A549 (cell line): Measurements from ENCODE around the gene REPS2. TPM values are rescaled to one million over a fixed set of nuclear protein-coding genes. Genes with fewer than 3 reads are reported as not detected.

ENCODE experiments used
- ATAC-seq, 2 experiments: fragments of 200-7000 bp in 1 of 2; fragments of >200 bp in 1 of 2; cut with Nextera tagmentation in 1 of 2; cut with Tn5 transposase in 1 of 2; 3 replicates each; pipeline versions ENCODE4 v1.8.0 to v1.9.1; 2018 to 2020; ENCODE audit warnings: mild to moderate bottlenecking in 1 of 2, moderate library complexity in 1 of 2
- CTCF ChIA-PET: fragments of 300-600 bp; sonication (Branson Sonifier 250); formaldehyde crosslinking; extraction: SDS; loops from one replicate; lab custom pipeline; 2021; ENCODE audit warnings: antibody characterized with exemption, inconsistent platforms; lab: Yijun Ruan, JAX
- POLR2A ChIA-PET: fragments of 350-600 bp; formaldehyde crosslinking; extraction: SDS; loops from one replicate; lab custom pipeline; 2021; ENCODE audit warnings: antibody characterized with exemption, inconsistent platforms; lab: Yijun Ruan, JAX
- DNase-seq, 2 experiments: peaks; one replicate each; pipeline versions ENCODE4 v3.0.0 to v3.0.0-alpha.2; 2011 to 2016; ENCODE audit warnings: low read depth in 1 of 2, low spot score in 1 of 2
- FAIRE-seq: peaks from 2 replicates; lab custom pipeline; 2011; peaks lifted over from hg19 to GRCh38; lab: Jason Lieb, UNC
- H3K27ac ChIP-seq, 2 experiments: fragments of >200 bp; sonication (Bioruptor Twin); formaldehyde crosslinking; 3 replicates each; pipeline ENCODE4 v1.5.1; 2016 to 2017
- H3K4me1 ChIP-seq: fragments of >200 bp; sonication (Bioruptor Twin); formaldehyde crosslinking; 3 replicates; pipeline ENCODE4 v1.6.1; 2016
- H3K4me2 ChIP-seq: fragments of >200 bp; sonication (Bioruptor Twin); formaldehyde crosslinking; 3 replicates; pipeline ENCODE4 v1.6.1; 2016
- H3K4me3 ChIP-seq: fragments of >200 bp; sonication (Bioruptor Twin); formaldehyde crosslinking; 3 replicates; pipeline ENCODE4 v1.5.1; 2016
- H3K9me3 ChIP-seq: fragments of >200 bp; sonication (Bioruptor Twin); formaldehyde crosslinking; 3 replicates; pipeline ENCODE4 v1.6.1; 2016
- BHLHE40 ChIP-seq: IDR thresholded peaks from 2 replicates; pipeline ENCODE4 v1.6.1; 2012; ENCODE audit warnings: low read depth, low read length, inconsistent platforms
- CBX8 ChIP-seq: fragments of 200-600 bp; sonication (generic); IDR thresholded peaks from 2 replicates; pipeline ENCODE4 v1.6.1; 2016
- EHF ChIP-seq: fragments of 250-450 bp; sonication (Bioruptor Pico); IDR thresholded peaks from 2 replicates; pipeline ENCODE4 v1.5.0; 2020; ENCODE audit warnings: mild to moderate bottlenecking
- FOSB ChIP-seq: fragments of 250-450 bp; sonication (Bioruptor Pico); IDR thresholded peaks from 2 replicates; pipeline ENCODE4 v1.5.0; 2020; ENCODE audit warnings: mild to moderate bottlenecking, moderate library complexity
- FOSL2 ChIP-seq, 2 experiments: fragments of 450-650 bp in 1 of 2; fragments of >200 bp in 1 of 2; sonication (Bioruptor Twin) in 1 of 2; formaldehyde crosslinking; IDR thresholded peaks; 2 replicates each; pipeline versions ENCODE4 v1.5.0 to v1.6.1; 2016 to 2020; ENCODE audit warnings: mild to moderate bottlenecking in 1 of 2, moderate library complexity in 1 of 2
- FOXS1 ChIP-seq: fragments of 250-450 bp; sonication (Bioruptor Pico); IDR thresholded peaks from 2 replicates; pipeline ENCODE4 v1.5.0; 2020; ENCODE audit warnings: mild to moderate bottlenecking, moderate library complexity
- HEYL ChIP-seq: fragments of 250-450 bp; sonication (Bioruptor Pico); IDR thresholded peaks from 2 replicates; pipeline ENCODE4 v1.8.0; 2021; ENCODE audit warnings: mild to moderate bottlenecking, moderate library complexity
- HOXA7 ChIP-seq: fragments of 250-450 bp; sonication (Bioruptor Pico); IDR thresholded peaks from 2 replicates; pipeline ENCODE4 v1.5.0; 2020; ENCODE audit warnings: mild to moderate bottlenecking, moderate library complexity
- HOXB13 ChIP-seq: fragments of 250-450 bp; sonication (Bioruptor Pico); IDR thresholded peaks from 2 replicates; pipeline ENCODE4 v1.5.0; 2020; ENCODE audit warnings: low read depth, mild to moderate bottlenecking, moderate library complexity
- HOXB5 ChIP-seq: fragments of 250-450 bp; sonication (Bioruptor Pico); IDR thresholded peaks from 2 replicates; pipeline ENCODE4 v1.5.0; 2020; ENCODE audit warnings: mild to moderate bottlenecking, moderate library complexity
- KDM1A ChIP-seq: fragments of 200-600 bp; sonication (generic); IDR thresholded peaks from 2 replicates; pipeline ENCODE4 v1.6.1; 2016; ENCODE audit warnings: low read depth, mild to moderate bottlenecking
- NR3C1 ChIP-seq: fragments of >200 bp; sonication (Bioruptor Twin); formaldehyde crosslinking; IDR thresholded peaks from 3 replicates; pipeline ENCODE4 v1.6.1; 2017
- RAD21 ChIP-seq, 2 experiments: fragments of >200 bp in 1 of 2; sonication (Bioruptor Twin) in 1 of 2; formaldehyde crosslinking in 1 of 2; IDR thresholded peaks in 1 of 2; conservative IDR thresholded peaks in 1 of 2; 2 replicates in 1 of 2; 3 replicates in 1 of 2; pipeline ENCODE4 v1.6.1; 2012 to 2018; ENCODE audit warnings: inconsistent platforms in 1 of 2
- RFX5 ChIP-seq: fragments of 450-650 bp; IDR thresholded peaks from 2 replicates; pipeline ENCODE4 v1.7.1; 2014; ENCODE audit warnings: antibody characterized with exemption, mild to moderate bottlenecking, moderate library complexity
- SMC3 ChIP-seq: fragments of >200 bp; sonication (Bioruptor Twin); formaldehyde crosslinking; IDR thresholded peaks from 3 replicates; pipeline ENCODE4 v1.6.1; 2018; ENCODE audit warnings: inconsistent platforms
- SREBF2 ChIP-seq: fragments of 450-650 bp; IDR thresholded peaks from 2 replicates; pipeline ENCODE4 v1.6.1; 2014; ENCODE audit warnings: mild to moderate bottlenecking, moderate library complexity
- TFCP2L1 ChIP-seq: fragments of 250-450 bp; sonication (Bioruptor Pico); IDR thresholded peaks from 2 replicates; pipeline ENCODE4 v1.5.0; 2021; ENCODE audit warnings: mild to moderate bottlenecking
- ZNF302 ChIP-seq: fragments of 250-450 bp; sonication (Bioruptor Pico); IDR thresholded peaks from 2 replicates; pipeline ENCODE4 v1.9.0; 2021; ENCODE audit warnings: inconsistent platforms, mild to moderate bottlenecking, moderate library complexity
- WGBS: methylation state at CpG from one replicate; pipeline ENCODE4 v1.1.6; 2017; ENCODE audit errors: missing lambda C conversion rate; 5-methylcytosine and 5-hydroxymethylcytosine counted together
- polyA plus RNA-seq, 4 experiments: library from polyadenylated mRNA; depleted of rRNA in 3 of 4; stranded (reverse); fragments of >200 nt; fragmentation: RNase III in 1 of 4; extraction: RNeasy Plus Mini Kit Qiagen cat#74134 plus additional on column Dnase treatment in 1 of 4; gene quantifications; 2 replicates in 3 of 4; 3 replicates in 1 of 4; pipeline ENCODE4 v1.2.3, GENCODE V29; 2011 to 2017
- TF ChIP-seq, protein P1 (sequence below): fragments of 150-350 bp; IDR thresholded peaks from 2 replicates; pipeline ENCODE4 v1.6.1; 2014; ENCODE audit warnings: low read depth, mild to moderate bottlenecking, low read length
- TF ChIP-seq, protein P2 (sequence below): fragments of >200 bp; sonication (Bioruptor Twin); formaldehyde crosslinking; IDR thresholded peaks from 3 replicates; pipeline ENCODE4 v1.6.1; 2016
- TF ChIP-seq, protein P3 (sequence below): fragments of 200-600 bp; sonication (generic); IDR thresholded peaks from 2 replicates; pipeline ENCODE4 v1.6.1; 2016; ENCODE audit warnings: antibody characterized with exemption, mild to moderate bottlenecking, moderate library complexity
- TF ChIP-seq, protein P4 (sequence below): fragments of 250-450 bp; sonication (Bioruptor Pico); IDR thresholded peaks from 2 replicates; pipeline ENCODE4 v1.5.0; 2020; ENCODE audit warnings: low read depth, mild to moderate bottlenecking, moderate library complexity
- TF ChIP-seq, protein P5 (sequence below): IDR thresholded peaks from 2 replicates; pipeline ENCODE4 v1.6.1; 2012; ENCODE audit warnings: low read depth, borderline replicate concordance

The REPS2 gene
- polyA plus RNA-seq, 2 of the 4 experiments (the other 2 are of a cell fraction): 0.17 to 0.76 TPM

DNA sequence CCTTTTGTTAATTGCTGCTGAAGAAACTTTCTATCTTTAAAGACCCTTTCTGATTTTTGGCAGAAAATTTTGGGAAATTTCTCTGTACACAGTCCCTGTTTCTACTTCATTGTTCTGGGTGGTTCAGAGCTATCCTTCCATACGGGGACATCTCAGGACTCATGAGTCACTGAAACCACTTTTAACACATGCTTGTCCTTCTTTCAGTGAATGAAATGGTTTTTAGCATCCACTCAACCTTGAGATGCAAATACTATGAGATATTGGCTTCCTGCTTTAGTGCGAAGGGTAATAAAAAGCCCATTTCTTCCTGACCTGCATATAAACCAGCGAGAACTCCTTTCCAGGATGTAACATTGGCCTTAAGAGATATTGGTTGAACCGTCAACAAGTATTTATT is 158.0 kb downstream of the REPS2 start:
- TF ChIP-seq BHLHE40 (no peak), EHF (CRISPR knock-in tag) (no peak), NR3C1 (no peak), FOSL2 (IDR thresholded peaks at IDR 0.05) (no peak), FOSL2 (CRISPR knock-in tag; IDR thresholded peaks at IDR 0.05) (no peak), RFX5 (no peak), HOXA7 (CRISPR knock-in tag) (no peak), HEYL (CRISPR knock-in tag) (no peak), CBX8 (no peak), FOXS1 (no peak), HOXB5 (no peak), SREBF2 (no peak)
- TF ChIP-seq, protein P1, sequence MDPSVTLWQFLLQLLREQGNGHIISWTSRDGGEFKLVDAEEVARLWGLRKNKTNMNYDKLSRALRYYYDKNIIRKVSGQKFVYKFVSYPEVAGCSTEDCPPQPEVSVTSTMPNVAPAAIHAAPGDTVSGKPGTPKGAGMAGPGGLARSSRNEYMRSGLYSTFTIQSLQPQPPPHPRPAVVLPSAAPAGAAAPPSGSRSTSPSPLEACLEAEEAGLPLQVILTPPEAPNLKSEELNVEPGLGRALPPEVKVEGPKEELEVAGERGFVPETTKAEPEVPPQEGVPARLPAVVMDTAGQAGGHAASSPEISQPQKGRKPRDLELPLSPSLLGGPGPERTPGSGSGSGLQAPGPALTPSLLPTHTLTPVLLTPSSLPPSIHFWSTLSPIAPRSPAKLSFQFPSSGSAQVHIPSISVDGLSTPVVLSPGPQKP: no peak
- TF ChIP-seq, protein P2, sequence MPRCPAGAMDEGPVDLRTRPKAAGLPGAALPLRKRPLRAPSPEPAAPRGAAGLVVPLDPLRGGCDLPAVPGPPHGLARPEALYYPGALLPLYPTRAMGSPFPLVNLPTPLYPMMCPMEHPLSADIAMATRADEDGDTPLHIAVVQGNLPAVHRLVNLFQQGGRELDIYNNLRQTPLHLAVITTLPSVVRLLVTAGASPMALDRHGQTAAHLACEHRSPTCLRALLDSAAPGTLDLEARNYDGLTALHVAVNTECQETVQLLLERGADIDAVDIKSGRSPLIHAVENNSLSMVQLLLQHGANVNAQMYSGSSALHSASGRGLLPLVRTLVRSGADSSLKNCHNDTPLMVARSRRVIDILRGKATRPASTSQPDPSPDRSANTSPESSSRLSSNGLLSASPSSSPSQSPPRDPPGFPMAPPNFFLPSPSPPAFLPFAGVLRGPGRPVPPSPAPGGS: no peak
- TF ChIP-seq, protein P3, sequence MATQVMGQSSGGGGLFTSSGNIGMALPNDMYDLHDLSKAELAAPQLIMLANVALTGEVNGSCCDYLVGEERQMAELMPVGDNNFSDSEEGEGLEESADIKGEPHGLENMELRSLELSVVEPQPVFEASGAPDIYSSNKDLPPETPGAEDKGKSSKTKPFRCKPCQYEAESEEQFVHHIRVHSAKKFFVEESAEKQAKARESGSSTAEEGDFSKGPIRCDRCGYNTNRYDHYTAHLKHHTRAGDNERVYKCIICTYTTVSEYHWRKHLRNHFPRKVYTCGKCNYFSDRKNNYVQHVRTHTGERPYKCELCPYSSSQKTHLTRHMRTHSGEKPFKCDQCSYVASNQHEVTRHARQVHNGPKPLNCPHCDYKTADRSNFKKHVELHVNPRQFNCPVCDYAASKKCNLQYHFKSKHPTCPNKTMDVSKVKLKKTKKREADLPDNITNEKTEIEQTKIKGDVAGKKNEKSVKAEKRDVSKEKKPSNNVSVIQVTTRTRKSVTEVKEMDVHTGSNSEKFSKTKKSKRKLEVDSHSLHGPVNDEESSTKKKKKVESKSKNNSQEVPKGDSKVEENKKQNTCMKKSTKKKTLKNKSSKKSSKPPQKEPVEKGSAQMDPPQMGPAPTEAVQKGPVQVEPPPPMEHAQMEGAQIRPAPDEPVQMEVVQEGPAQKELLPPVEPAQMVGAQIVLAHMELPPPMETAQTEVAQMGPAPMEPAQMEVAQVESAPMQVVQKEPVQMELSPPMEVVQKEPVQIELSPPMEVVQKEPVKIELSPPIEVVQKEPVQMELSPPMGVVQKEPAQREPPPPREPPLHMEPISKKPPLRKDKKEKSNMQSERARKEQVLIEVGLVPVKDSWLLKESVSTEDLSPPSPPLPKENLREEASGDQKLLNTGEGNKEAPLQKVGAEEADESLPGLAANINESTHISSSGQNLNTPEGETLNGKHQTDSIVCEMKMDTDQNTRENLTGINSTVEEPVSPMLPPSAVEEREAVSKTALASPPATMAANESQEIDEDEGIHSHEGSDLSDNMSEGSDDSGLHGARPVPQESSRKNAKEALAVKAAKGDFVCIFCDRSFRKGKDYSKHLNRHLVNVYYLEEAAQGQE: no peak
- Histone ChIP-seq H3K4me3 (no peak overlapping the region), H3K9me3 (no peaks in the 10 kb centered on the region), H3K27ac (no peak overlapping the region), H3K4me2 (no peak overlapping the region), H3K4me1 (no peaks in the 10 kb centered on the region)
- DNase-seq (no peak), ATAC-seq (no peak), FAIRE-seq (no peak)
- WGBS: 32% methylated on average over 4 of the region's 4 CpGs
- POLR2A ChIA-PET: no interaction called here
- CTCF ChIA-PET: no interaction called here

DNA sequence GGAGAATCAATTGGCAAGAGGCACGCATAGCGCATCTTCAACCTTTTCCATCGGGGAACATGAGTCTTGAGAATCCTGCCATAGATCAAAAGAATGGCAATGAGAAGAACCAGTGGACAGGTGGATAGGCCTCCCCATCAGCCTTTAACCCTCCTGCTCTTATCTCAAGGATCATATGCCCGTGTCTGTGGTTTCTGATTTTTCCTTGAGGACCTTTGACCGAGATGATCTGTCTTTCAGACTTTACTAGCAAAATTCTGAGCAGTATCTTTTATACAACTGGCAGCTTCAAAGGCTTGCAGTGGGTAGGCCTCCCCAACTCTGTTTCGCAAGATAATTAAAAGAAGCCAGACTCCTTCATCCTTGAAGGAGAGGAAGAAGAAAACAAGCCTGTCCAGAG is 174.4 kb downstream of the REPS2 start:
- H3K27ac ChIP-seq: no peak overlapping the region
- no peaks in the 10 kb centered on the region for H3K9me3 ChIP-seq
- ChIA-PET CTCF (interaction anchor here (0.6 to 2.1 kb wide), 23 partner anchors 9 to 1089 kb away, joined by 3 to 18 read pairs (median 3); no protein-coding TSS in a partner anchor), POLR2A (no interaction called here)
- WGBS: 60% methylated on average over 6 of the region's 6 CpGs
- FAIRE-seq: no peak
- H3K4me3 ChIP-seq: no peak overlapping the region
- DNase-seq: no peak
- TF ChIP-seq ZNF302 (CRISPR knock-in tag) (no peak), HOXB5 (no peak)
- TF ChIP-seq, protein P4, sequence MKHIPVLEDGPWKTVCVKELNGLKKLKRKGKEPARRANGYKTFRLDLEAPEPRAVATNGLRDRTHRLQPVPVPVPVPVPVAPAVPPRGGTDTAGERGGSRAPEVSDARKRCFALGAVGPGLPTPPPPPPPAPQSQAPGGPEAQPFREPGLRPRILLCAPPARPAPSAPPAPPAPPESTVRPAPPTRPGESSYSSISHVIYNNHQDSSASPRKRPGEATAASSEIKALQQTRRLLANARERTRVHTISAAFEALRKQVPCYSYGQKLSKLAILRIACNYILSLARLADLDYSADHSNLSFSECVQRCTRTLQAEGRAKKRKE: no peak
- no peaks in the 10 kb centered on the region for H3K4me1 ChIP-seq
- H3K4me2 ChIP-seq: no peak overlapping the region
- ATAC-seq: no peak

DNA sequence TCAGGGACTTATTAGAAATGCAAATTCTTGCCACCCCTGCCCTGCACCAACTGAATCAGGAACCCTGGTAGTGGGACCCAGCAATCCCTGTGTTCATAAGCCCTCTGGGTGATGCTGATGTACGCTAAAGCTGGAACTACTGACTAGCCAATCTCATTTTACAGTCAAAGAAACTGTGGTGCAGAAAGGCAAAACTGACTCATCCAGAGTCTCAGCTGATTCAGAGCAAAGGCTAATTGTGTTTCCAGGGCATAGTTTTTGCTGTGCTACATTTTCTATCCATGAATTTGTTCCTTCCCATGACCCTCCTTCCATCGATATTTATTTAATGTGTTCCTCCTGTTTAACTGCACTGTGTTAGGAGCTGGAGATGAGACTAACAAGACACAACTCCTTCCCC is 207.5 kb downstream of the REPS2 start:
- H3K4me2 ChIP-seq: no peak overlapping the region
- no peak overlapping the region for H3K27ac ChIP-seq
- FAIRE-seq (no peak), ATAC-seq (no peak), DNase-seq (no peak)
- no peak overlapping the region for H3K4me3 ChIP-seq
- POLR2A ChIA-PET: no interaction called here
- no peaks in the 10 kb centered on the region for H3K9me3 ChIP-seq
- no peaks in the 10 kb centered on the region for H3K4me1 ChIP-seq
- CTCF ChIA-PET: no interaction called here
- 0% methylated on average over 2 of the region's 2 CpGs for WGBS
- no peak for TF ChIP-seq ZNF302 (CRISPR knock-in tag)
- TF ChIP-seq FOSB (CRISPR knock-in tag): no peak
- TF ChIP-seq FOSL2 (IDR thresholded peaks at IDR 0.05): no peak
- TF ChIP-seq FOSL2 (CRISPR knock-in tag; IDR thresholded peaks at IDR 0.05): no peak
- TF ChIP-seq SMC3: no peak
- TF ChIP-seq TFCP2L1 (CRISPR knock-in tag): no peak
- no peak for TF ChIP-seq HOXB13 (CRISPR knock-in tag)
- no peak for TF ChIP-seq KDM1A
- TF ChIP-seq, protein P5, sequence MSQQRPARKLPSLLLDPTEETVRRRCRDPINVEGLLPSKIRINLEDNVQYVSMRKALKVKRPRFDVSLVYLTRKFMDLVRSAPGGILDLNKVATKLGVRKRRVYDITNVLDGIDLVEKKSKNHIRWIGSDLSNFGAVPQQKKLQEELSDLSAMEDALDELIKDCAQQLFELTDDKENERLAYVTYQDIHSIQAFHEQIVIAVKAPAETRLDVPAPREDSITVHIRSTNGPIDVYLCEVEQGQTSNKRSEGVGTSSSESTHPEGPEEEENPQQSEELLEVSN: no peak
- TF ChIP-seq RAD21 (conservative IDR thresholded peaks at IDR 0.05 in 1 of 2, IDR thresholded peaks at IDR 0.05 in 1 of 2): no peak
- TF ChIP-seq, all 56 proteins: peak for 0
